Stimulated activated CD4-positive, alpha-beta T cell treated with anti-CD3 and anti-CD28 coated beads, Interleukin-15, amount 100 ng/mL, for 24 hours (primary cell): Measurements from ENCODE around the gene DPP4.

Experiments
- DNase-seq: peaks from one replicate; pipeline ENCODE4 v3.0.0-alpha.2; 2020

Gene DPP4

DNA sequence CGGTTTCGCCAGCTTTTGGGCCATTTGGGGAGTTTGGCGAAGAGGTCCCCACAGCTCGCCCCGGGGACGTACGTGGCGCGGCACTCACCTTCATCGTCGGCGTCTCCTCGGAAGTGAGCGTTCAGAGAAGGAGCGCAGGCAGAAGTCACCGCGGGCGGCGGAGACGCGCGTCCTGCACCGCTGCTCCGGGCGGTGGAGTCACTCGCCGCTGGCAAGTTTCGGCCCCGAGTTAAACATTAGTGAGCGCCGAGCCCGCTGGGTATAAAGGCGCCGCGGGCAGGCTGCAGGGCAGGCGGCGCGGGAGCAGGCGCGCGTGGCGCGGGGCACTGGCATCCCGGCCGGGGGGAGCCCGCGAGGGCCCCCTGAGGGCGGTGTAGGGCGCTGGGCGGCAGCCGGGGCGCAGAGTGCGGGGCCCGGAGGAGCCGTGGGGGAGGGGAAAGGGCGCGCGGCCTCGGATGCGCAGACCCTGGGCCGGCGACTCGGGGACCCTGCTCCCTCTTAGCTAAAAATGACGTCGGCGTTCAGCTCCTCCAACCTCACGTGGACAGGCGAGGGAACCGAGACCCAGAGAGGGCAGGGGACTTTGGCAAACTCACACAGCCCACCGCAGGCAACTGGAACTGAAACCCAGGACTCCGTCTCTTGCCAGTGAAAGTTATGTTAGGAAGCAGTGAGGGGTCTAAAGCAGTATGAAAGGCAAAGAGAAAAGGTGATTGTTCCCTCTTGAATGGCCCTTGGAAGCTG is at the start of gene DPP4:
DPP4 (minus strand) TSS at position 328 of the 744 bp plus-strand sequence; CDS start at position 94, 234 bp downstream.
- peak; percentile 70 for DNase-seq

- DNase-seq: no peak
Measured at GRCh38 chr2:162118166-162119031, 44.4 kb upstream of the DPP4 start.

DNA sequence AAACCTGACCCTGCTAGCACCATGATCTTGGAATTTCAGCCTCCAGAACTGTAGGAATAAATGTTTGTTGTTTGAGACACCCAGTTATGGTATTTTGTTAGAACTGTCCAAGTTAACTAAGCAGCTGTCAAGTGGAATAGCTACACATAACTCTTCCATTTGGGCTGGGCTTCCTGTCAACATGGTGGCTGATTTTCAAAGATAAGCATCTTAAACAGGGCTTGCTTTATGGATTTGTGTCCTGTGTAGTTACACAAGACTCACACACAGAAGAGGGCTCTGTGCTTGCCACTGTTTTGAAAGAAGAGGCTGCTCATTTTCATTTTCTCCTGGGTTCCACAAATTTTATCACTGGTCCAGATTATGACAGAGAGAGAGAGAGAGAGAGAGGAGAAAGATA is 42.3 kb upstream of the DPP4 start:
- DNase-seq: no peak

DNA sequence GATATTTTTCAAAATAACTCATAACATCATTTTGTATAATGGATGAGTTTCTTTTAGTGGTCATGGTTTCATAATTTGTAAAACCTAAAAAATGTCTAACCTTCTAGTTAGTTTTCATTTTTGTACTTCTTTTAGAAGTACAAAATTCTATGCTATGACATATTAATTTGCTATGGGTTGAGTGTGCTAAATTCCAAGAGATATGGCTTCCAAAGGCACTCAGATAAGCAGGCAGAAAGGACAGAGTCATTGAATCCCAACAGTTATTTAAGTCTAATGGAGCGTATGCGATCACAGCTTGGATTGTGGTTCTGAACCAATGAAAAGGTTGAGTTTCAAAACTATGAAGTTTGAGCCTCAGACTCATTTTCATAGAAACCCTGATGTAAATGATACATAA is 41.1 kb upstream of the DPP4 start:
- DNase-seq: no peak

DNA sequence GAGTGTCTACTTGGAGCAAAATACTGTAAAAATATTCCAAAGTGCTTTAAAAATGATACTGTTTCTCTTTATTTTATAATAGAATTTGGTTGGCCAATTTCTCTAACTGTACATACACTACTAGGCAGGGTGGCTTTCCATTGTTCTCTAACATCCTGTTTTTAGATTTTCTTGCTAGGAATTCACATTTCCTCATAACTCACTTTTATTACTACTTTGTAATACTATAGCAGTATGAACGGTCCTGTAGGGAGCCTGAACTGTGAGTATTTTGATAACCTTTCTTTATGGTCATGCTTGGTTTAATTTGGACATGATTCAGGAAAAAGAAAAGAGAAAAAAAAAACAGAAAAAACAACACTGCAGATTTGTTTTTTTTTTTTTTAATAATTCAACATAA is 40.3 kb upstream of the DPP4 start:
- DNase-seq: no peak

GRCh38 chr2:162113776-162114168 is 39.8 kb upstream of the DPP4 start:
- no peak for DNase-seq

DNA sequence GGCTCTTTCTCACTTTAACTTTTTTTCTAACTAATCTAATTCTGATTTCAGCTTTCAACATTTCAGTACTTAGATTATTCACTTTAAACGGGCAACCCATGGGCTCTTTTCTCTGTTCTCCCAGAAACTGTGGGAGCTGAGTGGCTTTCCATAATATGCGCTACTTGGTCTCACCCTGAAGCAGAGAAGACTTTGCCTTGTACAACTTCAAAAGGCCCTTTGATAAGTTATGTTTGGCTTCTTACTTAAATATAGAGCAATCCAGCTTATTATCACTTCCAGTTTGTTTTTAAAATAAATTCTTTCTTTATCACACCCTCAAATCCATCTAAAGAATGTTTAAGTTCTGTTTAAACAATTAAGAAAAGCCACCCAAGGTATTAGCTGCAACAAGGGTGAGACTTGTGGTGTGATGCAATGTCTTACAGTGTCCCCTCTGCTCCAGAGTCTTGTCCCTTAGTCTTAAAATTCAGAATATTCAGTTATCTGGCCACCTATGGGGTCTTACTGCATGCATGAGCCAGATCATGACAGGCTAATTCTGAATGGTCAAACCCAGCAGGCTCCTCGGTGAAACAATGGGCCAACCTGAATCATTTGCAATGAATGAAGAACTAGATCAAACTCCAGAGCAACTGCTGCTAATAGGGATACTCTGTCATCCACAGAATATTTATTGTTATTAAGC is 39.2 kb upstream of the DPP4 start:
- DNase-seq: no peak

- DNase-seq: no peak
Measured at GRCh38 chr2:162111958-162112850, 38.2 kb upstream of the DPP4 start.

- no peak for DNase-seq
Measured at GRCh38 chr2:162107361-162107901, 33.4 kb upstream of the DPP4 start.

GRCh38 chr2:162106746-162107145 is 32.7 kb upstream of the DPP4 start:
- DNase-seq: no peak

GRCh38 chr2:162106146-162106551 is 32.1 kb upstream of the DPP4 start:
- DNase-seq: no peak

- DNase-seq: no peak
Measured at GRCh38 chr2:162103443-162104009, 29.5 kb upstream of the DPP4 start.

- no peak for DNase-seq
Measured at GRCh38 chr2:162100579-162100978, 26.6 kb upstream of the DPP4 start.

DNA sequence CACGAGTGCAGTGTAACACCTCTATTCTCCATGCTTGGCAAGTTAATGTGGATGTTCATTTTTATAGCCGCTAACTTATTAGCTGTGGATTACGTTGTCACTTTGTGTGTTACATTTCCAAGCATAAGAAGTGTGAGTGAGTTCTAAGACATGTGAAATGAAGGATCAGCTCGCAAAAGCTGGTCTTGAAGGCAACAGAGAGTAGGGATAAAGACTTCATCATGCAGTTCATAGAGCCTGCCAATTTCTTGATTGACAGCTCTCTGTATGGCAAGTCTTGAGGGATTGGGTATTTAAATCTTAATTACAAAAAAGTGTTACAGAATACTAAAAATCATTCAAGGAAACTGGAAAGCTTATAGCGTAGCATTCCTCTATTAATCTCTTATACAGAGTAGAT is 25.8 kb upstream of the DPP4 start:
- no peak for DNase-seq

GRCh38 chr2:162092658-162093556 is 18.9 kb upstream of the DPP4 start:
- DNase-seq: no peak

DNA sequence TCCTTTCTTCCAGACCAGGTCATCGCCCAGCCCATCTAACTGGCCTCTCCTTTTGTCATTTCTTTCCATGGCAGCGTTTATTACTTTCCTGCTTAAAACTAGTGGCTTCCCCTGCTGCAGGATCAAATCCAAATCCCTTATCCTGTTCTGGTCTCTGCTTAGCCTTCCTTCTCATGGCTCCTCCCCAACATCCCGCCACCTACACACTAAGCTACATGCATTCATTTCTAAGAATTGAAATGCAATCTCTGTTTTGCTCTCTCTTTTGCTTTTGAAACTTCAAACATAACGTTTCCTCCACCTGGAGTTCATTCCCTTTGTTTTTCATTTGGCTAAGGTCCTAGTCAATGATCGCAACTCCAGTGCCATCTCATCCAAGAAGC is 18.0 kb upstream of the DPP4 start:
- DNase-seq: no peak

GRCh38 chr2:162091325-162092007 is 17.5 kb upstream of the DPP4 start:
- no peak for DNase-seq

DNA sequence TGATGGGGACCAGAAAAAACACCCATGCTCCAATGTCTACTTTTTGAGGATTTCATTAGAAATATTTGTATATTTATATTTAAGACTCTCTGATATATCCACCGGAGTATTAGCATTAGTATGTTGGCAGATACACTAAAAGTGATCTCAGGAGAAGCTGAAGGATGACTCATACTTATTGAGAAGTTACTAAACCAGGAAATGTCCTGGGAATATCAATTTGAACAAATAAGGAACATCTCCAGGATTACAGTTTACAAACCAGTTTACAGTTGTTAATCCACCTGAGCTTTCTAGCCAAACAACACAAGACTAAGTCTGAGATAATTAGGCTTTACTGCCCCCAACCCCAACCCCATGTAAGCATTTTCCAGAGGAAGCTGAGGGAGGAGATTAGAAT is 16.1 kb upstream of the DPP4 start:
- no peak for DNase-seq

DNA sequence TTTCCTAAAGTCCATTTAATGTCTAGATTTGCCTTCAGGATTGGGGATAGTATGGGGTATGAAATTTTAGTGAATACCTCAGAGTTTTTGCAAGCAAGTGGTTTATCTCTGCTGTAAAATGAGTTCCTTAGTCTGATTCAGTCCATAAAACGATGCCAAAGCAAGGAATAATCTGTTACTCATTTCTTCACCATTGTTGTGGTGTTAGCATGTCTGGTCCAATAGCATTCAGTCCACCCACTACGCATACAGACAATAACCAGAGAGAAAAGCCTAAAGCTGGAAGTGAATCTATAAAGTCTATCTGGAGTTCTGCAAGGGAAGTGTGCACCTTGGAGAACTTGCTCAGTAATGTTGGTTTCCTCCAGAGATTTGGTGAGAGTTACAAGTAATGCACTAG is 12.9 kb upstream of the DPP4 start:
- DNase-seq: no peak
